Endothelial cell (in vitro differentiated cells): ENCODE results near the gene BCAT1. TPM values are rescaled to one million over a fixed set of nuclear protein-coding genes. Genes with fewer than 3 reads are reported as not detected.
A peak's percentile ranks its signal among the peaks of the same experiment; 100 is the strongest.

Source experiments
- DNase-seq: peaks from one replicate; pipeline ENCODE4 v3.0.0; 2021; ENCODE audit warnings: low spot score
- H3K27ac Mint-ChIP-seq: one replicate; pipeline ENCODE4 v1.8.0; 2021; ENCODE audit warnings: mixed read lengths, inconsistent platforms; ENCODE audit not compliant: unreplicated experiment
- H3K27me3 Mint-ChIP-seq: one replicate; pipeline ENCODE4 v1.8.0; 2021; ENCODE audit warnings: mild to moderate bottlenecking, moderate library complexity, mixed read lengths, inconsistent platforms; ENCODE audit not compliant: unreplicated experiment
- H3K36me3 Mint-ChIP-seq: one replicate; pipeline ENCODE4 v1.8.0; 2021; ENCODE audit warnings: mild to moderate bottlenecking, low read depth, mixed read lengths, inconsistent platforms; ENCODE audit not compliant: unreplicated experiment
- H3K4me1 Mint-ChIP-seq: one replicate; pipeline ENCODE4 v1.8.0; 2021; ENCODE audit warnings: mild to moderate bottlenecking, mixed read lengths, inconsistent platforms; ENCODE audit not compliant: unreplicated experiment
- H3K4me3 Mint-ChIP-seq: one replicate; pipeline ENCODE4 v1.8.0; 2021; ENCODE audit warnings: mild to moderate bottlenecking, mixed read lengths, inconsistent platforms; ENCODE audit not compliant: unreplicated experiment
- H3K9me3 Mint-ChIP-seq: one replicate; pipeline ENCODE4 v1.8.0; 2021; ENCODE audit warnings: mixed read lengths, inconsistent platforms; ENCODE audit not compliant: unreplicated experiment
- total RNA-seq: library from RNA; stranded (reverse); fragmentation: NEBNext Ultra II Directional; extraction: Animal tissue kit (Norgen Biotek cat#: 25700); gene quantifications from one replicate; pipeline ENCODE4 v1.2.1, GENCODE V29; 2021; ENCODE audit not compliant: unreplicated experiment
- TF ChIP-seq, protein P1 (sequence below): fragments of 200-600 bp; sonication (generic); IDR thresholded peaks from one replicate; pipeline ENCODE4 v1.5.0; 2021; ENCODE audit warnings: antibody characterized with exemption; ENCODE audit not compliant: unreplicated experiment

Gene BCAT1
- total RNA-seq, 1 donor from 2014 or later: 110 TPM

DNA sequence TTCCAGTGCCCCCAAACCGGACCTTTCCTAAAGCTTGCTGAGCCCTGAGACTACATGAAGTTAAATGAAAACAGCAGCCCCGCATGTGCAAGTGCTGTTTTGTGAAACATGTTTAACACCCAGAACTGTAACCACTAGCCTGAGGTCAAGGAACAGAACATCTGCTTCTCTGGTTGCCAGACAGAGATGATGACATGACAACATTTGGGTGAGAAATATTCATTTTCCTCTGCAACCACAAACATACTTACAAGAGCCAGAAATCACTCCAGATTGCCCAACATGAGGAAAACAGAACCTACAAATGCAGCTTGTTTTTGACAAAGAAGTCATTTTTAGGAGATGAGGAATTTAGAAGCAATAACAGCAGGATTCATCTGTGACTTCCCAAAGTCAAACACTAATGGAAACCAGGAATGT is 110.4 kb downstream of the BCAT1 start:
- no peak overlapping the region for H3K27ac Mint-ChIP-seq
- H3K27me3 Mint-ChIP-seq: peaks cover under 1% of the 10 kb centered on the region
- H3K4me3 Mint-ChIP-seq: no peak overlapping the region
- peaks cover 17% of the 10 kb centered on the region for H3K36me3 Mint-ChIP-seq
- H3K9me3 Mint-ChIP-seq: no peaks in the 10 kb centered on the region
- DNase-seq: no peak
- TF ChIP-seq, protein P1, sequence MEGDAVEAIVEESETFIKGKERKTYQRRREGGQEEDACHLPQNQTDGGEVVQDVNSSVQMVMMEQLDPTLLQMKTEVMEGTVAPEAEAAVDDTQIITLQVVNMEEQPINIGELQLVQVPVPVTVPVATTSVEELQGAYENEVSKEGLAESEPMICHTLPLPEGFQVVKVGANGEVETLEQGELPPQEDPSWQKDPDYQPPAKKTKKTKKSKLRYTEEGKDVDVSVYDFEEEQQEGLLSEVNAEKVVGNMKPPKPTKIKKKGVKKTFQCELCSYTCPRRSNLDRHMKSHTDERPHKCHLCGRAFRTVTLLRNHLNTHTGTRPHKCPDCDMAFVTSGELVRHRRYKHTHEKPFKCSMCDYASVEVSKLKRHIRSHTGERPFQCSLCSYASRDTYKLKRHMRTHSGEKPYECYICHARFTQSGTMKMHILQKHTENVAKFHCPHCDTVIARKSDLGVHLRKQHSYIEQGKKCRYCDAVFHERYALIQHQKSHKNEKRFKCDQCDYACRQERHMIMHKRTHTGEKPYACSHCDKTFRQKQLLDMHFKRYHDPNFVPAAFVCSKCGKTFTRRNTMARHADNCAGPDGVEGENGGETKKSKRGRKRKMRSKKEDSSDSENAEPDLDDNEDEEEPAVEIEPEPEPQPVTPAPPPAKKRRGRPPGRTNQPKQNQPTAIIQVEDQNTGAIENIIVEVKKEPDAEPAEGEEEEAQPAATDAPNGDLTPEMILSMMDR: no peak
- H3K4me1 Mint-ChIP-seq: no peaks in the 10 kb centered on the region

DNA sequence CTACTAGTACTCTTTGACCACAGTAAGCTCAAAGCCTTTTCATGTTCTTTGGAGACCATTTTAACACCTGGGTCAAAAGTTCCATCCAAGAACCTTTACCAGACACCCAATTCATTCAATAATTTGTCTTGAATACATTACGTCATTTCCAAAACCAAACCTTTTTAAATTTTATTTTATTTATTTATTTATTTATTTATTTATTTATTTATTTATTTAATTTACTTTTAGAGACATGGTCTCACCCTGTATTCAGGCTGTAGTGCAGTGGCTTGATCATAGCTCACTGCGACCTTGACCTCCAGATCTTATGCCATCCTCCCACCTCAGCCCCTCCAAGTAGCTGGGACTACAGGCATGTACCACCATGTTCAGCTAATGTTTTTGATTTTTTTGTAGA is 113.5 kb downstream of the BCAT1 start:
- Mint-ChIP-seq H3K4me3 (no peak overlapping the region), H3K9me3 (no peaks in the 10 kb centered on the region), H3K4me1 (no peaks in the 10 kb centered on the region), H3K27ac (no peak overlapping the region), H3K27me3 (peaks cover 3% of the 10 kb centered on the region), H3K36me3 (peaks cover 17% of the 10 kb centered on the region)
- TF ChIP-seq, protein P1: no peak
- no peak for DNase-seq

DNA sequence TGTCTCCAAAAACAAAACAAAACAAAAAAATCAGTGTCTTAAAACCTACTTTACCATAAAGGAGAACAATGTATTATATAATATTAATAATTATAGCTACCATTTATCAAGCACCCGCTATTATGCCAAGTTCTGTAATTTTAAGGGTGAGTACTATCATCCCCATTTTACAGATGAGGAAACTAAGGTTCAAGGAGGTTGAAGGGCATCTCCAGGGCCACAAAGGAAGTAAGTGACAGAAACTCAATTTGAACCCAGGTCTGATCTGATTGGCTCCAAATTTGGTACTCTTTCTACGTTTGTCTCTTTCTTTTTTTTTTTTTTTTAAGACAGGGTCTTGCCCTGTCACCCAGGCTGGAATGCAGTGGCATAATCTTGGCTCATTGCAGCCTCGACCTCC is 115.4 kb downstream of the BCAT1 start:
- H3K36me3 Mint-ChIP-seq: peaks cover 12% of the 10 kb centered on the region
- DNase-seq: no peak
- H3K9me3 Mint-ChIP-seq: no peaks in the 10 kb centered on the region
- H3K27me3 Mint-ChIP-seq: peaks cover 3% of the 10 kb centered on the region
- TF ChIP-seq, protein P1: no peak
- H3K4me3 Mint-ChIP-seq: no peak overlapping the region
- peaks cover 3% of the 10 kb centered on the region for H3K4me1 Mint-ChIP-seq
- no peak overlapping the region for H3K27ac Mint-ChIP-seq

DNA sequence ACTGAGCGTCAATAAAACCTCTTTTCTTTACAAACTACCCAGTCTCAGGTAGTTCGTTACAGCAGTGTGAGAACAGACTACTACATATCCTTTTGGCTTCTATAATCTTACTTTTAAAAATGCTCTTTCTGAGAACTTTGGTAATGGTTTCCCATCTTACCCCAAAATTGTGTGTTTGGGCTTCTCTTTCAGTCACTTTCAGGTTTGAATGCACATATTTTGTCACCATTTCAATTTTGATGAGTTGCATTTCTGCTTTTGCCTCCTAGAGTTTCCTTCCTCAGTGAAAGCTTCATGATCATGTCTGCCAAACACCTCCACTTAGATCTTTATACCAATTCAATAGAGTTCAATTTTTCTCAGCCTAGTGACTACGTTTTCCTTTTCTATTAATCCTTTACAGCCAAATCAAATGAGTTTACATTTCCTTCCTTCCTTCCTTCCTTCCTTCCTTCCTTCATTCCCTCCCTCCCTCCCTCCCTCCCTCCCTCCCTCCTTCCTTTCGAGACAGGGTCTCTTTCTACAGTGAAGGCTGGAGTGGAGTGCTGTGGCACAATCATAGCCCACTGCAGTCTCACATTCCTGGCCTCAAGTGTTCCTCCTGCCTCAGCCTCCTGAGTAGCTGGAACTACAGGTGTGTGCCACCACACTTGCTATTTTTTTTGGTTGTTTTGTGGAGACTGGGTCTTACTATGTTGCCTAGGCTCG is 124.9 kb downstream of the BCAT1 start:
- peak overlapping the region; percentile 55 for H3K27ac Mint-ChIP-seq
- no peaks in the 10 kb centered on the region for H3K9me3 Mint-ChIP-seq
- TF ChIP-seq, protein P1: no peak
- no peak for DNase-seq
- no peak overlapping the region for H3K4me3 Mint-ChIP-seq
- no peaks in the 10 kb centered on the region for H3K4me1 Mint-ChIP-seq
- H3K27me3 Mint-ChIP-seq: peaks cover 1% of the 10 kb centered on the region
- peaks cover 21% of the 10 kb centered on the region for H3K36me3 Mint-ChIP-seq

DNA sequence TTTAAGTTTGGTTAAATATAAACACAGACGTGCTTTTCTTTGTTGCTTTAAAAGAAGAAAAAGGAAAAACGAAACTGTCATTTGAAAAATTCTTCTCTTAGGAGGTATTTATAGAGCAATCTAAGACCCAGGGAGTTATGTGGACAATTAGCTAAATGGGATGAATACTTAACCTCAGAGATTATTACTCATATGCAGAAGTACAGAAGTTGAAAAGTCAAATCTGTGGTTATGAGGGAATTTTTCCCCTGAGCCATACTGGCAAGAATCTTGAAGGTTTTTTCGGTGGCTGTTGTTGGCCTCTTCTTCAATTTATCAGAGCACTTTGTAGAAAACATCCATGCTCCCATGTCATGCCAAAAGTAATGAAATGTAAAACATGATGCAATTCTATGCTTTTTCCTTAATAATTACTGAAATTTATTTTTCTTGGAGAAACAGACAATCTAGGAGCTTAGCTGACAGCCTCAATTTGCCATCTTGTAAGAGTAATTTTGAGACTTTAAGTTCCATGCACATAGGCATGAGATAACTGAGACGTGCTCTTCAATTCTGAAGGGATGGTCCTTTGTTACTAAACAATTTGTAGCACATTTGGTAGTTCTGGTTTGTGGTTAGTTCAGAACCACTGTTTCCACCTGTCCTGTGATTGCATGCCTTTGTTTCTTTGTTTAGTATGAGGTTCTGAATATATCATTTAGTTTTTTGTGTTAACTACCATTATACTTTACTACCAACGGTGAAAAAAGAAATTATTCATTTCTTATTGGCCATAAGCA is 126.6 kb downstream of the BCAT1 start:
- Mint-ChIP-seq H3K4me3 (no peak overlapping the region), H3K27ac (no peak overlapping the region), H3K27me3 (peaks cover 1% of the 10 kb centered on the region), H3K4me1 (peaks cover 8% of the 10 kb centered on the region), H3K9me3 (no peaks in the 10 kb centered on the region), H3K36me3 (peaks cover 21% of the 10 kb centered on the region)
- TF ChIP-seq, protein P1: no peak
- DNase-seq: no peak
